HG03175 (cell line): Measurements from ENCODE around the gene PRSS27.

Source experiments
- ATAC-seq: cut with Tn5 transposase; IDR thresholded peaks from one replicate; pipeline ENCODE4 v1.9.1; 2021; ENCODE audit warnings: mild to moderate bottlenecking, moderate library complexity; ENCODE audit not compliant: unreplicated experiment

Gene PRSS27

GRCh38 chr16:2710021-2710710 lies 9.9 kb downstream of the PRSS27 start:
- ATAC-seq = no peak

- no peak for ATAC-seq
Observed at GRCh38 chr16:2709588-2709984, 10.4 kb downstream of the PRSS27 start.

- ATAC-seq = no peak
Observed at GRCh38 chr16:2708955-2709587, 11.0 kb downstream of the PRSS27 start.

- no peak for ATAC-seq
Observed at GRCh38 chr16:2708290-2708639, 11.8 kb downstream of the PRSS27 start.

- ATAC-seq = no peak
Observed at GRCh38 chr16:2707368-2708289, 12.4 kb downstream of the PRSS27 start.

GRCh38 chr16:2706611-2707311 lies 13.3 kb downstream of the PRSS27 start:
- no peak for ATAC-seq

- ATAC-seq = no peak
Observed at GRCh38 chr16:2706085-2706484, 13.9 kb downstream of the PRSS27 start.

- no peak for ATAC-seq
Observed at GRCh38 chr16:2705351-2705750, 14.7 kb downstream of the PRSS27 start.

- ATAC-seq = no peak
Observed at GRCh38 chr16:2704983-2705275, 15.1 kb downstream of the PRSS27 start.

GRCh38 chr16:2704166-2704982 lies 15.7 kb downstream of the PRSS27 start:
- ATAC-seq = no peak

GRCh38 chr16:2702871-2703745 lies 16.9 kb downstream of the PRSS27 start:
- ATAC-seq = no peak

GRCh38 chr16:2702438-2702825 lies 17.6 kb downstream of the PRSS27 start:
- no peak for ATAC-seq

GRCh38 chr16:2701713-2702437 lies 18.1 kb downstream of the PRSS27 start:
- no peak for ATAC-seq

- no peak for ATAC-seq
Observed at GRCh38 chr16:2701272-2701671, 18.8 kb downstream of the PRSS27 start.

- ATAC-seq = no peak
Observed at GRCh38 chr16:2700786-2701185, 19.2 kb downstream of the PRSS27 start.

GRCh38 chr16:2699791-2700600 lies 20.0 kb downstream of the PRSS27 start:
- ATAC-seq = no peak

- ATAC-seq = no peak
Observed at GRCh38 chr16:2698965-2699750, 20.9 kb downstream of the PRSS27 start.
